ENCODE data around the gene FAM186B.

DNA sequence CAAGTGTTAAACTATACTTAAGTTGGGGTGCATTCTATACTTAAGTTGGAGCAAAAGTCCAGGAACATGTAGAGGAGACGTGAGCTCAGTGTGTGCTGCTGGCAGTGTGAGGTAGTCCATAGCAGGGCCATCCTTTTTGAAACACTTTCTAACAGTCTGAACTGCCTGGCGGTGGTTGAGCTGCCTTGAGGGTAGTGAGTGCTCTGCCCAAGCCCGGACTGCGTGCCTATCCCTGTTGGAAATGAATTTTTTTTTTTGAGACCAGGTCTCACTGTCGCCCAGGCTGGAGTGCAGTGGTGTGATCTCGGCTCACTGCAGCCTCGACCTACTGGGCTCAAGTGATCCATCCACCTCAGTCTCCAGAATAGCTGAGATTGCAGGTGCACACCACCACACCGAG, 52.5 kb downstream of the FAM186B start:
- TF ChIP-seq, protein P1, sequence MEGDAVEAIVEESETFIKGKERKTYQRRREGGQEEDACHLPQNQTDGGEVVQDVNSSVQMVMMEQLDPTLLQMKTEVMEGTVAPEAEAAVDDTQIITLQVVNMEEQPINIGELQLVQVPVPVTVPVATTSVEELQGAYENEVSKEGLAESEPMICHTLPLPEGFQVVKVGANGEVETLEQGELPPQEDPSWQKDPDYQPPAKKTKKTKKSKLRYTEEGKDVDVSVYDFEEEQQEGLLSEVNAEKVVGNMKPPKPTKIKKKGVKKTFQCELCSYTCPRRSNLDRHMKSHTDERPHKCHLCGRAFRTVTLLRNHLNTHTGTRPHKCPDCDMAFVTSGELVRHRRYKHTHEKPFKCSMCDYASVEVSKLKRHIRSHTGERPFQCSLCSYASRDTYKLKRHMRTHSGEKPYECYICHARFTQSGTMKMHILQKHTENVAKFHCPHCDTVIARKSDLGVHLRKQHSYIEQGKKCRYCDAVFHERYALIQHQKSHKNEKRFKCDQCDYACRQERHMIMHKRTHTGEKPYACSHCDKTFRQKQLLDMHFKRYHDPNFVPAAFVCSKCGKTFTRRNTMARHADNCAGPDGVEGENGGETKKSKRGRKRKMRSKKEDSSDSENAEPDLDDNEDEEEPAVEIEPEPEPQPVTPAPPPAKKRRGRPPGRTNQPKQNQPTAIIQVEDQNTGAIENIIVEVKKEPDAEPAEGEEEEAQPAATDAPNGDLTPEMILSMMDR (IDR thresholded peaks at IDR 0.05): no peak
- no peak for TF ChIP-seq EP300 (IDR thresholded peaks at IDR 0.05)
